ENCODE data around the gene BLOC1S2.
"Not testable (repeated sequence)": the region's sequence is repeated elsewhere in the genome, so short reads cannot be mapped to it uniquely, and the experiment has no call there.

Gene BLOC1S2

DNA sequence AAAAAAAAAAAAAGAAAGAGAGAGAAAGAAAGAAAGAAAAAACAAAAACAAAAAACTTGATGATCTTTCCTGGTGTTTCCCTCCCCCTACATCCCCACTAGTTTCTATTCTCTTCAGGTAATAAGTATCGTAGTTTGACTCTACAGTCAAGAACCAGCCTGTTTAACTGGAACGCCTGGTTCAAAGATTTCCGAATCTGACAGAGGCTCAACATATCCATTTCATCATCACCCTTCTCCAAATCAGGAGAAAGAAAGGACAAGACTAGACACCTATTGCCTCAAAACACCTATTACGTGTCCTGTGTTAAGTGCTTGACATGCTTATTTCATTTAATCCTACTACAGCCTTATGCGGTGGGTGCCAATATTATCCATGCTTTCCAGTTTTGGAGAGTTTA is 20.4 kb upstream of the BLOC1S2 start:
- no peak for TF ChIP-seq CTCF (IDR thresholded peaks at IDR 0.05; ENCODE audit: extremely low read depth, missing control alignments)
- no peak for DNase-seq (ENCODE audit: low spot score)

DNA sequence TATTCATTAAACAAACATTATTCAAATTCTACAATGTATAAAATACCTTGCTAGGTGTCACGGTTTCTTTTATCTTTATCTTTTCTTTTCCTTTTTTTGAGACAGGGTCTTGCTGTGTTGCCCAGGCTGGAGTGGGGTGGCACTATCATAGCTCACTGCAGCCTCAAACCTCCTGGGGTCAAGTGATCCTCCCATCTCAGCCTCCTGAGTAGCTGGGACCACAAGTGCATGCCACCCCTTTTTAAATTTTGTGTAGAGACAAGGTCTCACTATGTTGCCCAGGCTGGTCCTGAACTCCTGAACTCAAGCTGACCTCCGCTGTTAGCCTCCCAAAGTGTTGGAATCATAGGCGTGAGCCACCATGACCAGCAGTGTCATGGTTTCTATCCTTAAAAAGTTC is 17.9 kb upstream of the BLOC1S2 start:
- no peak for TF ChIP-seq CTCF (IDR thresholded peaks at IDR 0.05; ENCODE audit: extremely low read depth, missing control alignments)
- no peak for DNase-seq (ENCODE audit: low spot score)

DNA sequence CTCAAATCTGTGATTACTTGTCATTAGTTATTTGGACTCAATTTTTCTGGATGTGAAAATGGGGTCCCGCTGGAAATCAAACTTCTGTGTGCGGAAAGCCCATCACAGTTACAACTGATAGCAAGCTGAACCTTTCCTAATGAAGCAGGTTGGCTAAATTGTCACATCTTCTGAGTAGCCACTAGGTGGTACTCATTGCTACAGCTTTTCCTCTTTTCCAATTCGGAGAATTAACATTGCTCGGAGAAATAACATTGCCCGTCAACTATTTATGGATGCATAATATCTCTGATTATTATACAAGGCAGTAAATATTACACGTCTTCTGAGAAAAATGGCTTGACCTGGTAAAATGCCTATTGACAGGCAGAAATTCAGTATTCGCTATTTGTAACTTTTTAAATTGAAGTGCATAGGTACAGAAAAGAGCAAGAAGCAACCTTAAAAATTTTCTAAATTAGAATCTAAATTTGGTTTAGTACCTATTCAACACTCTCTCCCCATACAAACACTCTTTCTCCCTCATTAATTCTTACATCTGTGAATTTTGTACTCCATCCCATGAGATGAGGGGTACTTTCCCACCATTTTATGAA is 17.3 kb upstream of the BLOC1S2 start:
- TF ChIP-seq CTCF (IDR thresholded peaks at IDR 0.05; ENCODE audit: extremely low read depth, missing control alignments), result peak; percentile 70
- DNase-seq (ENCODE audit: low spot score), result peak; percentile 49

DNA sequence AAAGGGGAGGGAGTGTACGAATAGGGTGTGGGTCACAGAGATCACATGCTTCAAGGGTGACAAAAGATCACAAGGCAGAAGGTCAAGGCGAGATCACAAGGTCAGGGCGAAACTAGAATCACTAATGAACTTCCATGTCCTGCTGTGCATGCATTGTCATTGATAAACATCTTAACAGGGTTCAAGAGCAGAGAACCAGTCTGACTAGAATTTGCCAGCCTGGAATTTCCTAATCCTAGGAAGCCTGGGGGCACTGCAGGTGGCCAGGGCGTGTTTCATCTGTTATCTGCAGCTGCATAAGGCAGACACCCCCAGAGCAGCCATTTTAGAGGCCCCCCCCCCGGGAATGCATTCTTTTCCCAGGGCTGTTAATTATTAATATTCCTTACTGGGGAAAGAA is 14.6 kb upstream of the BLOC1S2 start:
- DNase-seq (ENCODE audit: low spot score), result not testable (repeated sequence)

- no peak for TF ChIP-seq CTCF (IDR thresholded peaks at IDR 0.05; ENCODE audit: extremely low read depth, missing control alignments)
- DNase-seq (ENCODE audit: low spot score), result no peak
Measured at GRCh38 chr10:100297242-100297641, 10.8 kb upstream of the BLOC1S2 start.

DNA sequence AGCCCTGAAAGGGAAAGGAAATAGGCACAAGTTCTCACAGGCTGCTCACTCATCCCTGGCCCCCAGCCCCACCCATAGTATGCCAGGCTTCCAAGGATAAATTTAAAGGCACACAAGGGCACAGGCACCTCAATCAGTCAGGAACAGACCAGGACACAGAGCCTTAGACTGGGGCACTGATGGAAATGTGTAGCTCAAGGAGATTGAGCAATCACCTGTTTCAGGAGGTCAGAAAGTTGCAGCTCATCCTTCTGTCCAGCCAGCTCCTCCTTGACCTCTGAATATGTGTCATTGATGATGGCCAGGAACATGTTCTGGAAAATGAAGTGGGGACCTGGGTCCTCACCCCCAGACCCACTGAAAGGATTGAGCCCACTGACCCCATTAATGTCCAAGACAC is 6.6 kb upstream of the BLOC1S2 start:
- no peak for TF ChIP-seq CTCF (IDR thresholded peaks at IDR 0.05; ENCODE audit: extremely low read depth, missing control alignments)
- no peak for DNase-seq (ENCODE audit: low spot score)

DNA sequence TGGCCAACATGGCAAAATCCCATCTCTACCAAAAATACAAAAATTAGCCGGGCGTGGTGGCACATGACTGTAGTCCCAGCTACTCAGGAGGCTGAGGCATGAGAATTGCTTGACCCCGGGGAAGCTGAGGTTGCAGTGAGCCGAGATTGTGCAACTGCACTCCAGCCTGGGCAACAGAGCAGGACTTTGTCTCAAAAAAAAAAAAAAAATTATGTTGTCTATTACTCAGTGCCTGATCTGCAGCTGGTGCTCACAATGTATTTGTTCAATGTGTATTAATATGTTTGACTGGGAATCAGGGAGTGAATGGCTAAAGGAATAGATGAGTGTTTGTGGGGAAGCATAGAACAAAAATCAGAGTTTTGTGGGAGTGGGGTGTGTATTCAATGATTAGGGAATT is 5.8 kb upstream of the BLOC1S2 start:
- not testable (repeated sequence) for DNase-seq (ENCODE audit: low spot score)

DNA sequence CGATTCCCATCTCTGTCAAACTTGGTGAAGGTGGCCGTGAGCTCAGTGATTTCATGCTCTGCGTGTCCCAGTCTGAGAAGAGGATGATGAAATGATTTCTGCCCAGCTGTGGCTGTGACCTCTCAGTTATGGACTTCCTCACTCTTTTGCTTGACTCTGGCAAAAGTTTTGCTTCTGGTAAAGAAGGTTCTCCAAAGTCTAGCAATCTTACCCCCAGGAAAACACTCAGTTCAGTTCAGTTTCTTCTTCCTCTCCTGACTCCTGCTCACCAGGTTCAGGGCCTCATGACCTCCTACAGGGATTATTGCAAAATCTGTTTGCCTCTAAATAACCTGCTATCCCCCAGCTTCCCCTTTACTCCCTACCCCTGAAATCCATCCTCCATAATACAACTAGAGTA is 4.9 kb upstream of the BLOC1S2 start:
- no peak for DNase-seq (ENCODE audit: low spot score)
- no peak for TF ChIP-seq CTCF (IDR thresholded peaks at IDR 0.05; ENCODE audit: extremely low read depth, missing control alignments)

DNA sequence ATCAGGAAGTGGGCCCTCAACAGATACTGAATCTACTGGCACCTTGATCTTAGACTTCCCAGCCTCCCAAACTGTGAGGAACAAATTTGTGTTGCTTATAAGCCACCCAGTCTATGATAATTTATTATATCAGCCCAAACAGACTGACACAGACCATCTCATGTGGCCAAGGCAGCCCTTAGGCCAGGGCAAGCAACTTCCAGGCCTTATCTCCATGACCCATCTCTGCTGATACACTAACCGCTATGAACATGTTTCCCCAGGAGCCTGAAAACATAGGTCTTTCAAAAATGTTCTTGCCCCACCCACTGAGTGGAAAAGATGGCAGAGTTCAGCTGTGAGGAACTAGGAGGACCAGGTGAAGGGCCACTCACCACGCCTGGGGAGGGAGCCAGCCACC is 3.2 kb upstream of the BLOC1S2 start:
- no peak for DNase-seq (ENCODE audit: low spot score)
- TF ChIP-seq CTCF (IDR thresholded peaks at IDR 0.05; ENCODE audit: extremely low read depth, missing control alignments), result no peak

Measured in GM20000 (cell line).